ENCODE measurements around the gene ARHGEF18.
A peak's percentile ranks its signal among the peaks of the same experiment; 100 is the strongest.

The ARHGEF18 gene

GRCh38 chr19:7318176-7318575, 30.6 kb upstream of the ARHGEF18 start:
- TF ChIP-seq, protein P1, sequence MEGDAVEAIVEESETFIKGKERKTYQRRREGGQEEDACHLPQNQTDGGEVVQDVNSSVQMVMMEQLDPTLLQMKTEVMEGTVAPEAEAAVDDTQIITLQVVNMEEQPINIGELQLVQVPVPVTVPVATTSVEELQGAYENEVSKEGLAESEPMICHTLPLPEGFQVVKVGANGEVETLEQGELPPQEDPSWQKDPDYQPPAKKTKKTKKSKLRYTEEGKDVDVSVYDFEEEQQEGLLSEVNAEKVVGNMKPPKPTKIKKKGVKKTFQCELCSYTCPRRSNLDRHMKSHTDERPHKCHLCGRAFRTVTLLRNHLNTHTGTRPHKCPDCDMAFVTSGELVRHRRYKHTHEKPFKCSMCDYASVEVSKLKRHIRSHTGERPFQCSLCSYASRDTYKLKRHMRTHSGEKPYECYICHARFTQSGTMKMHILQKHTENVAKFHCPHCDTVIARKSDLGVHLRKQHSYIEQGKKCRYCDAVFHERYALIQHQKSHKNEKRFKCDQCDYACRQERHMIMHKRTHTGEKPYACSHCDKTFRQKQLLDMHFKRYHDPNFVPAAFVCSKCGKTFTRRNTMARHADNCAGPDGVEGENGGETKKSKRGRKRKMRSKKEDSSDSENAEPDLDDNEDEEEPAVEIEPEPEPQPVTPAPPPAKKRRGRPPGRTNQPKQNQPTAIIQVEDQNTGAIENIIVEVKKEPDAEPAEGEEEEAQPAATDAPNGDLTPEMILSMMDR (IDR thresholded peaks at IDR 0.05) = no peak

GRCh38 chr19:7326105-7326877, 22.4 kb upstream of the ARHGEF18 start:
- TF ChIP-seq, protein P1 (IDR thresholded peaks at IDR 0.05) = peak; percentile 46; the same call in 1 of the 2 replicates

- TF ChIP-seq, protein P1 (IDR thresholded peaks at IDR 0.05) = no peak
These were observed 20.9 kb upstream of the ARHGEF18 start for GRCh38 chr19:7327802-7328201.

DNA sequence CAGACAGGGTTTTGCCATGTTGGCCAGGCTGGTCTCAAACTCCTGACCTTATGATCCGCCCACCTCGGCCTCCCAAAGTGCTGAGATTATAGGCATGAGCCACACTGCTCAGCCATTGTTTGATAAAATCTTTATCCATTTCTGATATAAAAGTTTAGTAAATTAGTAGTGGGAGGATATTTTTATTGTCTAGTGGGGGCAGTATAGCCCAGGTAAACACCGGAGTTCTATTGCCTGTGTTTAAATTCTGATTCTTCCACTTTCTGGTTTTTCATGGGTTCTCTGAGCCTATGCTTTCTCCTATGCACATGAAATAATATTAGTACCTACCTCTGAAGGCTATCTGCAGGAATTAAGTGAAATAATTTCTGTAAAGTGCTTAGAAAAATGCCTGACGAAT, 20.1 kb upstream of the ARHGEF18 start:
- TF ChIP-seq, protein P1 (IDR thresholded peaks at IDR 0.05) = no peak

DNA sequence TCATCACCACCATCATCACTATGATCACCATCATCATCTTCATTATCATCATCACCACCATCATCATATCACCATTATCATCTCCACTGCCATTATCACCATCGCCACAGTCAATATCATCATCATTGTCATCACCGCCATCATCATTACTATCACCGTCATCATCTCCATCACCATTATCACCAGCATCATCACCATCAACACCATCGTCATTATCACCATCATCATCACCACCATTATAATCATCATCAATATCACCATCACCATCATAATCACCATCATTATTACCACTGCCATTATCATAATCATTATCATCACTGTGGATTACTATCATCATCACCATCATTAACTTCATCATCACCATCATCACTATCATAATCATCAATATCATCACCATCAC, 17.3 kb upstream of the ARHGEF18 start:
- TF ChIP-seq, protein P1 (IDR thresholded peaks at IDR 0.05) = no peak

DNA sequence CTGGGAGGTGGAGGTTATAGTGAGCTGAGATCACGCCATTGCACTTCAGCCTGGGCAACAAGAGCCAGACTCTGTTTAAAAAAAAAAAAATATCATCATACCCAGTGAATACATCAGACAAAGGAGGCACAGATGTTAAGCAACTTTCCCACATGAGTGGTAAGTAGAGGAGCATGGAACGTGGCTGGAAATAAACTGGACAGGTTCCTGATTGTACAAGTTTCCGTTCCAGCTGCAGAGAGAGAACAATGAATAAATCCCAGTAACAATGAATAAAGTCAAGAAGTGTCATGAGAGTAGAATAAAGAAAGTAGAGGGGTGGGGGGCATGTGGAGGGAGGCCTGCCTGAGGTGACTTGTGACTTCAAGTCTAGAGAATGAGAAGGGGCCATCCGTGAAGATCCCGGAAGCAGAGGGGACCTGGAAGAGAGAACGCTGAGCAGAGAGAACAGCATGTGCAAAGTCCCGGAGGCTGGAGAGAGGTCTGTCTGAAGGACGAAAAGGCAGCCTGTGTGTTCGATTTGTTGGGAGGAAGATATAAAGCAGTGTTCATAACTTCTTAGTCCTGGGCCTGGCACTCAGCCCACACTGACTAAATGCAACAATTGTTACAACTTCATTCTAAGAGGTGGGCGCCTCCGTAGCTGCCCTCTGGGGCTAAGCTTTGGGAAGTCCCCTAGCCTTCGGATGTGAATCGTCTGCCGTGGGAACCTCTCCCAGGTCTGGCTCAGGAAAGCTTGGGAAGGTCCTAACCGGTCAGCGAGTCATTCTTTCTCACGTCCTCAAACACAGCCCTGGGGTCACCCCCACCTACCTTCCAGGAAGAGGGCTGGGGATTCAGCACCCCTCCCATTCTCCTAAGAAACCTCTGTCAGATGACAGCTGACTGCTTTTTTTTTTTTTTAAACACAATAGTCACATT, 15.3 kb upstream of the ARHGEF18 start:
- TF ChIP-seq, protein P1 (IDR thresholded peaks at IDR 0.05) = no peak

- TF ChIP-seq, protein P1 (IDR thresholded peaks at IDR 0.05) = no peak
These were observed 12.3 kb upstream of the ARHGEF18 start for GRCh38 chr19:7336321-7336973.

Measured in LNCAP (cell line).